ENCODE measurements around the gene RFT1. TPM values are rescaled to one million over a fixed set of nuclear protein-coding genes. Genes with fewer than 3 reads are reported as not detected.
"Not testable (repeated sequence)": the region's sequence is repeated elsewhere in the genome, so short reads cannot be mapped to it uniquely, and the experiment has no call there.

The RFT1 gene
- total RNA-seq, 1 experiment from 2014 or later = 7.3 TPM

DNA sequence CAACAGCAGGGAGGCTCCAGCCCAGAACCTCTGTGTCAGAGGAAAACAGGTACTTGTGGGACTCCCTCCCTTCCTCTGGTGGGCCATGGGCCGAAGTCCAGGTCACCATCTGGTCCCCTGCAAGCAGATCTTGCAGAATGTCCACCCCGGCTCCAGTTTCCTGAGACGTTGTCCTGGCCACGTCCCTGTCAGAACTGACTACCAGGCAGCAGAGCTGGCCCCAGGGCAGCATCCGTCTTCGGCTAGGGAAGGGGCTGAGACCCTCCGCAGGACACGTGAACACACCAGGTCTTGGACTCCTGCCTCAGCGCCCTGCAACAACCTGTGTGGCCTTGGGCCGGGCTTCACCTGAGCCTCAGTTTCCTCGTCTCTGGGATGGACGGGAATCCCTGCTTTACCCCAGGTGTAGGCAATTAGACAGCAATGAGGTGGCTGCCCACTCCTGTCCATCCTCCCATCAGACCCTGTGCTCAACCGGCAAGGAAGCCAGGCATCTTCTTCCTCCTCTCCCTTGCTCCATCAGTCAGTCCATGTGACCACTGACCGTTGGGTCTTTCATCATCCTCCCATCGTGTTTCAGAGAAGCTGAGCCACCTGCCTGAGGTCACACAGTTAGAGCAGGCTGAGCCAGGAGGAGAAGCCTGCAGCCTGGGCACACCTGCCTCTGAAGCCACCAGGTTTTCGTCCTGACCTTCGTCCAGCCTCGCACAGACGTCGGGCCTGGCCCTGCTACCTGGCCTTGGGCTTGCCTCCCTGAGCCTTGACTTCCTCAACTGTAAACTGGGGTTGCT lies 21.8 kb upstream of the RFT1 start:
- in situ Hi-C loops (cut with HindIII; ENCODE audit: low pct_unique_long_range_greater_than_20kb, low sequenced_read_pairs) = no loop called here

DNA sequence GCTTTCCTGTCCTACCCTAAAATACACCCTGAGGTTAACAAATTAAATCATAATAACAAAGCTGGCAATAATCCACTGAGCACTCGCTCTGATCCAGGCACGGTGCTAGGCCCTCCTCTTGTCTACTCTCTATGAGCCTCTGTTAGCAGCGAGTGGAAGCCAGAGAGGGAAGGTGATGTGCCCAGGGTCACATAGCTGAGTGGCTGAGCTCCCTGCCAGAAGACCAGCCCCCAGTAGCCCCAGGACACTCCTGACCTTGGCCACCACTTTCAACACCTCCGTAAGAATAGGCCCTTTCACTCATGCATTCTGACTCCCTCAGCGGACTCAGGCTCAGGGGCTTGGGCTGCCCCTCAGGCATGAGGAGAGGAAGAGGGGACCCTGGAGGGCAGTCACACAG lies 21.2 kb upstream of the RFT1 start:
- in situ Hi-C loops (cut with HindIII; ENCODE audit: low pct_unique_long_range_greater_than_20kb, low sequenced_read_pairs) = no loop called here
- DNase-seq (ENCODE audit: low read depth) = no peak

More for the DNA sequence above, 21.8 kb upstream of the RFT1 start:
- DNase-seq (ENCODE audit: low read depth) = no peak

DNA sequence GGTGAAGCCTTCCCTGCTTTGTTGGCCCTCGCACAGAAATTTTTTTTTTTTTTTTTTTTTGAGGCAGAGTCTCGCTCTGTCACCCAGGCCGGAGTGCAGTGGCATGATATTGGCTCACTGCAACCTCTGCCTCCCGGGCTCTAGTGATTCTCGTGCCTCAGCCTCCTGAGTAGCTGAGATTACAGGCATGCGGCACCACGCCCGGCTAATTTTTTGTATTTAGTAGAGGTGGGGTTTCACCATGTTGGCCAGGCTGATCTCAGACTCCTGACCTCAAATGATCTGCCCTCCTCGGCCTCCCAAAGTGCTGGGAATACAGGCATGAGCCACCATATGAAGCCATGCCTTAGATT lies 20.8 kb upstream of the RFT1 start:
- in situ Hi-C loops (cut with HindIII; ENCODE audit: low pct_unique_long_range_greater_than_20kb, low sequenced_read_pairs); DNase-seq (ENCODE audit: low read depth): not testable (repeated sequence)

DNA sequence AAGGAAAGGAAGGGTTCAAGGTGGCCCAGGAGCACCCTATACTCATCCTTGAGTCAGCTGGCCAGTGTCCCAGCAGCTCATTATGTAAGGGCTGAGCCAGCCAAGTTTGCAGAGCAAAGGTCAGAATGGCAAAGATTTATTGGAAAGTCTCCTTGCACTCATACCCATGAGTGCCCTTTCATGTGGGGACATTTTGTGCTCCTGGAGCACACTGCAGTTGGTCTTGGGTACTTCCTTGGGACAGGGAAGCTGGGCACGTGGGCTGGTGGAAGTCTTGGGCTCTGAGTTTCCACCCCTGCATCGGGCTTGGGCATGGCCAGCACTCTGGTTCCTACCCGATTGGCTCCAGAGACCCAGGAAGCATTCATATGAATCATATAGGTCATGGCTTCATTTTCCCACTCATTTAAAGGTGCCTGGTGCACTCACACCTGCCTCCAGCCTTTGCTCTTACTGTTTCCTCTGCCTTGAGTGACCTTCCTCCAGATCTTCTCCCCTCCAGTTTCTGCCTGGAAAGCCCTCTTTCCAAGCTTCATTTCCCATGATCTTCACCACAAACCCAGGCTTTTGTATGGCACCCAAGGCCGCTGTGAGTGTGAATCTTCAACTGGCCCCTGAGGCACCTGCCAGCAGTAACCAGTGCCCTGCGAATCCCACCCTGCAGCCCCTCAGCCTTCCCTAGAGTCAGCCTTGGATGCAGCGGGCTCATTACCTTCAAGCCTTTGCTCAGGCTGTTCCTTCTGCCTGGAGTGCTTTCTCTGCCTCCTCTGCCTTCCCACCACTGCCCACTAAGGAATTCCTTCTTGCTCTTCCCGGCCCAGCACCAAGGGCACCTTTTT lies 20.2 kb upstream of the RFT1 start:
- DNase-seq (ENCODE audit: low read depth) = peak; percentile 15
- in situ Hi-C loops (cut with HindIII; ENCODE audit: low pct_unique_long_range_greater_than_20kb, low sequenced_read_pairs) = no loop called here

DNA sequence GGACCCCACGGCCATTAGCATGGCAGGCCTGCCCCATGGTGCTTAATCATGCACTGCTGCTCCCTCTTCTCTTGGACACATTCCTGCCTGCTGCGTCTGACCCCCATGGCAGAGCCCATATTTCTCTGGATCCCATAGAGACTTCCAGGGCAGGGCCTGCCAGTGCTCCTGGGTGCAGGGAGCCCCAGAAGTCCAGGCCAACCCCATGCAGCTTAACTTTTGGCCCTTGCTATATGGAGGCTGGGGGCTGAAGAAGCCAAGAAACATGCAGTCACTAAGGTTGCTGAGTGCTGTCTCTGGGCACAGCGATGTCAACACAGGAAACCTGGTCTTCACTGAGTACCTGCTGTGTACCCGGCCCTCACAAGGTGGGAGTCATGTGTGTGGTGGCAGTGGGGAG lies 19.5 kb upstream of the RFT1 start:
- in situ Hi-C loops (cut with HindIII; ENCODE audit: low pct_unique_long_range_greater_than_20kb, low sequenced_read_pairs) = no loop called here
- no peak for DNase-seq (ENCODE audit: low read depth)

DNA sequence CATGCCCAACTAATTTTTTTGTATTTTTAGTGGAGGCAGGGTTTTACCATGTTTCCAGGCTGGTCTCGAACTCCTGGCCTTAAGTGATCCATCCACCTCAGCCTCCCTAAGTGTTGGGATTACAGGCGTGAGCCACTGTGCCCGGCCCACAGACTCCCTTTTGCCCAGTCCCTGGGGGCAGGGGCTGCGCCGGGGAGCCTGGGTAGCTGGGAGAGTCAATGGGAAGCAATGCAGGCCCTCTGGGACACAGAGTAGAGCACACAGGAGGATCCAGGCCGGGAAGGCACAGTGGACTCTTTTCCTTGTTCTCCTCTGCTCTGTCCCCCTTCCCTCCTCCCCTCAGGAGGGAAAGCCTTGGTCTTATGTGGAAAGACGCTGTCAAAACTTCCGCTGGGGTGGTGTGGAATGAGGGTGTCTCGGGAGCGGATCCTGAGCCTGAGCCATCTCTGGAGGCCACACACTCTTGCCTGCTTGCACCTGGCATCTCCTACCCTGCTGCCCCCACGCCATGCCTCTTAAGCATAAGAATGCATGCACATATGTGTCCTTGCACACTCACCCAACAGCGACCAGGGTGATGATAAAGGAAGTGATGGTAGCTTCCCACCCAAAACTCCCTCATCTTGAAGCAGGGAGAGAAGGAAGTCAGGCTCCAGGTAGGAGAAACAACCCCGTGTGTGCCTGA lies 18.9 kb upstream of the RFT1 start:
- no peak for DNase-seq (ENCODE audit: low read depth)
- in situ Hi-C loops (cut with HindIII; ENCODE audit: low pct_unique_long_range_greater_than_20kb, low sequenced_read_pairs) = no loop called here

DNA sequence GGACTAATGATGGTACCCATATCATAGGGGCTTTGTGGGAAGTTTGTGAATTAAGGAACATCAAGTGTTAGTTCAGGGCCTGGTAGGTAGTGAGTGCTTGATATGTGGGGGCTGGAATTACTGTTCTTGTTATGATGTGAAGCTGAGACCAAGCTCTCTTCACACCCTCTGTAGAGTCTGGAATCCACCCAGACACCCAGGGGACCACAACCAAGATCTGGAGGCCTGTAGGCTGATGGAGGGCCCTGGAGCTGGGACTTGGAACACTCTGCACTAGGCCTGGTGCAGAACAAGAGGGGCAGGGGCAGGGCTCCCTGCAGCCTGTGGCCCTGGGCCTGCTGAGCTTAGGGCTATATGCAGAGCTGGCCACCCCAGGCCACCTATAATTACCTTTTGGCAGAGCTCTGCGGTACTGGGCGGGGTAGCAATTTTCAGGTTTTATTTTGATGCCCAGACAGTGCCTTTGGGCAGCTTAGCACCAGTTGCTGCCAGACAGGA lies 17.7 kb upstream of the RFT1 start:
- in situ Hi-C loops (cut with HindIII; ENCODE audit: low pct_unique_long_range_greater_than_20kb, low sequenced_read_pairs) = no loop called here
- DNase-seq (ENCODE audit: low read depth) = no peak

DNA sequence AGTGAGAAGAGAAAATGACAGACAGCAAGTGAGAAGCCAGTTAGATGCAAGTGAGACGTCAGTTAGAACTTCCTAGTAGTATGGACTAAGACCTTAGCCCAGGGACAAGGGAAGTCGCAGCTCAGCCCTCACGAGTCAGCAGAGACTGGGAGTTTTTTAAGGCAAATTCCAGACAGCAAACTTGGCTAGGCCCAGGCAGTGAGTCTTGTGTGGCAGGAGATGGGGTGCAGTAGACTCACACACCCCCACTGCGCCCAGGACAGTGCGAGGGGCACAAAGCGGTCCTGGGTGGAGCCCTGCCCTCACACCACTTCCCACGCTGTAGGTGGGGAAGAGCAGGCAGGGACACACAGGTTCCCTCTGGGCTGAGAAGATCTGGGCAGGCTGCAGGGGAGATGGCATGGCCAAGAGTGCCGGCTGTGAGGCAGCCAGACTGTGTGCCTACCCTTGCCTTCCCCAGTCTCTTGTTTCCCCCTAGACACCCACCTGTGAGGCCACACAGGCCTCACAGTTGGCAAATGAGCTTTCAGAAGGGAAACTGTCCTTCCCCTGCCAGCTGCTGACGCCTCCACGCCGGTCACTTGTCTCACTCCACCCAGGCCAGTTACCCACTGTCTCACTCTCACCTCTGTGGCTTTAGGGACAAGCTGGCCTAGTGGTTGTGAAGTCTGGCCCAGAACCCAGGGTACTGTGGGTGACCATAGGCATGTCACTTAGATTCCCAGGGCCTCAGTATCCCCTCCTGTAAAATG lies 17.1 kb upstream of the RFT1 start:
- in situ Hi-C loops (cut with HindIII; ENCODE audit: low pct_unique_long_range_greater_than_20kb, low sequenced_read_pairs) = no loop called here
- DNase-seq (ENCODE audit: low read depth) = no peak

DNA sequence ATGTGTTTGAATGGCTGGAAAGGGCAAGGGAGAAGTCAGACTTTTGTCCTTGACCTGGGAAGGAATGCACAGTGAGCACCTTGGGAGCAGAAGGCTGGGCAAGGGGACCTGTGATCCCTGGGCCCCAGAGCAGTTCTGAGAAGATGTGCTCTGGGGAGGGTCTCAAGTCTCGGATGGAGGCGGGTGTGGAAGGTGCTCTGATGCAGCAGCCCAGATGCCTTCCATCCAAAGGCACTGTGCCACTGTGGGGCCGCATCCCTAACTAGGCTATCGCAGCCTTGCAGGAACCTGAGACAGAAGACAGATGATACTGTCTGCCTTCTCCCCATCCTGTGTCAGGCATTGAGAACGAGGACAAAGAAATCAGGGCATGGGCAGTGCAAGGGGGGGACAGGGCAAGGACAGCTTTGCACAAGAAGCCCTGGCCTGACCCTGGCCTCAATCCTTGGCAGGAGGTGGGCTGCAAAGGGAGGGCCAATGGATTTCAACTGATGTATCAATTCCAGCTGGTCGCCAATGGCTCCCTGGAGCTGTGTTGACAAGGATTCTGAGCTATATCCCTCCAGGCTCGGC lies 16.2 kb upstream of the RFT1 start:
- in situ Hi-C loops (cut with HindIII; ENCODE audit: low pct_unique_long_range_greater_than_20kb, low sequenced_read_pairs) = no loop called here
- no peak for DNase-seq (ENCODE audit: low read depth)

DNA sequence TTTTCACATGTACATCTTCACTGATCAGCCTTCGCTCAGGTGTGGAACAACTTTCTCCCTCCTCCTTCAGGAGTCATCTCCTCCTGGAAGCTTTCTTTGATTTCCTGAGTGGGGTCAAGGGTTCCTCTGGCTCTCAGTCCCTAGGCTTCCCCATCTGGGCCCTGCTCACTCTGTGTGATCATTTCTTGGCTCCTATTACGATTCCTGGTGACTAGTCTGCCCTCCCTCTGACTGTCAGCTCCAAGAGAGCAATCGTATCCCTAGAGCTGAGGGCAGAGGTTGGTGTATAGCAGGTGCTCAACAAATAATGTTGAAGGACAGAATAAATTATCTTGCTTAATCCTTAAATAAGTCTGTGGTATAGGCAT lies 15.5 kb upstream of the RFT1 start:
- DNase-seq (ENCODE audit: low read depth) = no peak
- in situ Hi-C loops (cut with HindIII; ENCODE audit: low pct_unique_long_range_greater_than_20kb, low sequenced_read_pairs) = no loop called here

DNA sequence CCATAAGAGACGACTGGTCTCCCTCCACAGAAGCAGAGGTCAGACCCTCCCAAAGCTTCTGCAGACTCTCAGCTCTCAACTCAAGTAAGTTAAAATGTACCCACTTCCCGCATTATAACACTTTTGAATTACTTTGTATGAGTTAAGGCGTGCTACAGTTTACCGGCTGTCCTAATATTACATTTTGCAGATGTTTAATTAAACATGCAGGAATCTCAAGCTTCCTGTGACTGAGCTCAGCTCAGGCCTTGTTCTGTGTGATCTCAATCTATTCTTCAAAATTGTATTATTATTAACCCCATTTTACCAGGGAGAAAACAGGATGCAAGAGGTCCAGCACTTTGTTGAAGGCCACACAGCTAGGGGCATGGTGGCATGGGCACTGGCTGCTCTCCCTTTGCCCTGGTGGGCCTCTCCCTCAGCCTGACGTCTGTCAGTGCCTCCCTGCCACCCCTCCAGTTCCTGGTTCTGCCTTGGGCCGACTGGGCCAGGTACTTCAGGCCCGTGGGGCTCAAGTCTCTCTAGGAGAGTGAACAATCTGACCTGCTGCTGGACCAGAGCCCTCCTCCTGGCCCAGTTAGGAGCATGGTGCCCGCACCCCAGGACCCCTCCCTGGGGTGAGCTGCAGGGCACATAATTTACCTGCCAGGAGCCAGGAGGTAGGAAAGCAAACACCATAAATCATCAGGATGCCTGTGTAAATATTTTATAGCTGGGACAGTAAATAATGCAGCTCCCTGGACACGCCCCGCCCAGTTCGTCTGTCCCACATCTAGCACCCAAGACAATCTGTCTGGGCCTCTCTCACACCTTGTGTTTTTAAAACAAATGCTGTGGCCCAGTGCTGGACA lies 14.9 kb upstream of the RFT1 start:
- DNase-seq (ENCODE audit: low read depth) = no peak
- in situ Hi-C loops (cut with HindIII; ENCODE audit: low pct_unique_long_range_greater_than_20kb, low sequenced_read_pairs) = no loop called here

DNA sequence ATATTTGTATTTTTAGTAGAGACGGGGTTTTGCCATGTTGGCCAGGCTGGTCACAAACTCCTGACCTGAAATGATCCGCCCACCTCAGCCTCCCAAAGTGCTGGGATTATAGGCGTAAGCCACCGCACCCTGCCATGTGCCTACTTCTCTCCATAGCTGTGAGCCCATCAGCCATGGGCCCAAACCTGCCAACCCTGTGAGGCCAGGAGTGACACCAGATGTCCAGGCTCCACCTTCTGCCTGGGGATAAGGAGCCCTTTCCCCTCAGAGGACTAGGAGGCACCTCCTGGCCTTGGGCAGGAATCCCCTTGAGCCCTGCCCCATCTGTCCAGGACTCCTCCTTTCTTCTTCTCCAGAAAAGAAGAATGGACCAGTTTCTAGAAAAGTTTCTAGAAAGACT lies 14.2 kb upstream of the RFT1 start:
- in situ Hi-C loops (cut with HindIII; ENCODE audit: low pct_unique_long_range_greater_than_20kb, low sequenced_read_pairs) = no loop called here

DNA sequence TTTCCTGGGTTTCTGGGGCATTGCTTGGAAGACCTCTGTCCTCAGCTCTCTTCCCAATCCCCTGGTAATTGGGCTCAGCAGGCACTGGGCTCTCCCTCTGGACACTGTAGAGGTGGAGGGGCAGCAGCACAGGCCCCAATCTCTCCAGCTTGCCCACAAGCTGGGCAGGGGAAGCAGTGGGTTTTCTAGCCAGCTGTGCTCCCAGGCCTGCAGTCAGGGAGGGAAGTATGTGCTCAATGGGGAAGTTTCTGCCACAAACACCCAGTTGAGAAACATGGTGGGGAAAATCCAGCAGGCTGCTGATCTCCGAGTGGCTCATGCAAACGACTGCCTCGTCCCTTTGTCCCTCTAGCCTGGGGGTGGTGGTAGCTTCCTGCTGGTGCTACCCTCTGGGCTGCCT lies 12.8 kb upstream of the RFT1 start:
- no peak for DNase-seq (ENCODE audit: low read depth)
- in situ Hi-C loops (cut with HindIII; ENCODE audit: low pct_unique_long_range_greater_than_20kb, low sequenced_read_pairs) = no loop called here

More for the DNA sequence above, 14.2 kb upstream of the RFT1 start:
- no peak for DNase-seq (ENCODE audit: low read depth)

DNA sequence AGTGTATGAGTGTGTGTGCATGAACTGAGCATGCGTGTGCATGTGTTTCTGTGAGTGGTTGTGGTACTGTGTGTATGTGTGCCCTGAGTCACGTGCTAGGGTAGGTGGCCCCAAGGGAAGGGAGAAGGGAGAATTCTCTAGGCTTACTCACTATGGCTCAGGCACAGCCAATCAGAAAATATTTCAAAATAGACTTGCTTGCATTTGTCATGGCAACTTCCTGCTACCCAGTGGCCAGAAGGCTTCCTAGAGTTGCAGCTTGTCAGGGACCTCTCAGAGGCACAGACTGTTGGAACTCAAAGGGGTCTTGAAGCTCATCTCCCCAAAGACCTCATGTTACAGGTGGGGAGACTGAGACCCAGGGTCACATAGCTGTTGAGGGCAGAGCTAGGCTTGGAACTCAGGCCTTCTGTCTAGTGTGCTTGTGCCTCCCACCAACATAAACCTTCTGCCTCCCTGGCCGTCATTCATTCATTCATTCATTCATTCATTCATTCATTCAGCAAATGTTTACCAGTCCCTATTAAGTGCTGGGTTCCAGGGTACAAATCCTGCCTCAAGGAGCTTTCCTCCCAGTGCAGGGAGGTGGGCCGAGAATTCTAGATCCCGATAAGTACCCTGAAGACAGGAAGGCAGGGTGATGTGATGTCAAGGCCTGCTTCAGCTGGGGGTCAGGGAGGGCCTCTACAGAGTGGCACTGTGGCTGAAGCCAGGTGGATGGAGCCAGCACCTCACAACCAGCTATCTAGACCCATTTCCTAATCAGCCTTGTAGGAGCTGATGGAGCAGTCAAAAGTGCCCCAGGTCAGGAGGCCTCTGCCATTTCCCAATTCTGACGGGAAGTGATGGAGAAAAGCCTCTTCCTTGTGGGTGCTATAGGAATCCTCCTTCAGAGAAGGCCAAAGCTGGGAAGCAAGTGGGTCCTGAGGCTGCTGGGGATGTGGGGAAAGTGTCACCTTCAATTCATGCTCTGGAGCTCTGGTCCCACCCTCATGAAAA lies 10.9 kb upstream of the RFT1 start:
- DNase-seq (ENCODE audit: low read depth) = no peak
- in situ Hi-C loops (cut with HindIII; ENCODE audit: low pct_unique_long_range_greater_than_20kb, low sequenced_read_pairs) = no loop called here

DNA sequence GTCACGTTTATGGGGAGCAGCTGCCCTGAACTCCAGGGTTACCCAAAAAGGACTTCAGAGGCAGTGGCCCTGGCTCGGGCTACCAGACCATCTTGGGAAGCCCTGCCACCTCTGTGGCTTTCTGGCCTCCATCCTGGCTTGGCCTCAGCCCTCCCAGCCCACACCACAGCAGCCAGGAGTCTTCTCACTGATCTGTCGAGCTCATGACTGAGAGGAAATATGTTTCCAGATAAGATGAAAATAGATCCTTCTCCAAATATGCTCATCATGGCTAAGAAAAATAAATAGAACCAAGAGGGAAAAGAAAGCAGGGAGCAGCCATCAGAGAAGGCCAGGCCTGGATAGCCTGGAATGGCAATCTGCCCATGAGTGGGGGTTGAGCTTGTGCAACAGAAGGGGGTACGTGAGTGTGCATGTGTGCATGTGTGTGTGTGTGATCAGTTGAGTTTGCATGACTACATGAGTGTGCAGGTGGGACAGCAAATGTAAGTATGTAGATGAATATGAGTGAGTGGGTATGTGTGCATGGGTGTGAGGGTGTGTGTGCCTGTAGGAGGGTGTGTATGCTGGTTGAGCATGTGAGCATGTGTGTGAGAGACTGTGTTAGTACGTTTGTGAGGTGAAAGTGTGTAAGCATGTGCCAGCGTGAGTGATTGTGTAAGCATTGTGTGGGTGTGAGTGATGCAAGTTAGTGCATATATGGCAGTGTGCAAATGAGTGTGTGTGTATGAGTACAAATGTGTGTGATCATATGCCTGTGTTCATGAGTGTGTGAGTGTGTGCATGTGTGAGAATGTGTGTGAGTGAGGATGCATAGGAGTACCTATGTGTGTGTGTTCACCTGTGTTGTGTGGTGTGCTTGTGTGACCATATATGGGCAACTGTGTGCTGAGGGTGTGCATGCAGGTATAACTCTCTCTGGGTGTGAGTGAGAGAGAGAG lies 9.9 kb upstream of the RFT1 start:
- DNase-seq (ENCODE audit: low read depth) = no peak
- in situ Hi-C loops (cut with HindIII; ENCODE audit: low pct_unique_long_range_greater_than_20kb, low sequenced_read_pairs) = no loop called here
